Hindlimb muscle (tissue), 1 donor: ENCODE data around the gene HJV. TPM values are rescaled to one million over a fixed set of nuclear protein-coding genes. Genes with fewer than 3 reads are reported as not detected.
A peak's percentile ranks its signal among the peaks of the same experiment; 100 is the strongest.
"Not testable (repeated sequence)": the region's sequence is repeated elsewhere in the genome, so short reads cannot be mapped to it uniquely, and the experiment has no call there.

Source experiments
- DNase-seq: peaks from one replicate; pipeline ENCODE4 v3.0.0-alpha.2; 2013
- polyA plus RNA-seq: library from polyadenylated mRNA; unstranded; fragments of 120-200 nt; gene quantifications from one replicate; pipeline ENCODE4 v1.2.1, GENCODE V29; 2013; ENCODE audit not compliant: insufficient read length

HJV gene
- polyA plus RNA-seq: 243 TPM

GRCh38 chr1:146021622-146022402, at the start of gene HJV:
HJV (minus strand) TSS chr1:146021735; CDS start chr1:146020231, 1,504 bp downstream.
- DNase-seq: no peak

- not testable (repeated sequence) for DNase-seq
These were observed 37.6 kb upstream of the HJV start for GRCh38 chr1:146059148-146059547.

GRCh38 chr1:146051852-146052676, 30.5 kb upstream of the HJV start:
- peak; percentile 75 for DNase-seq

GRCh38 chr1:146051452-146051851, 29.9 kb upstream of the HJV start:
- no peak for DNase-seq

- DNase-seq: not testable (repeated sequence)
These were observed 29.1 kb upstream of the HJV start for GRCh38 chr1:146050652-146050963.

- DNase-seq: not testable (repeated sequence)
These were observed 28.5 kb upstream of the HJV start for GRCh38 chr1:146049866-146050651.

- DNase-seq: no peak
These were observed 27.9 kb upstream of the HJV start for GRCh38 chr1:146049436-146049835.

- not testable (repeated sequence) for DNase-seq
These were observed 27.1 kb upstream of the HJV start for GRCh38 chr1:146048514-146049115.

- no peak for DNase-seq
These were observed 25.1 kb upstream of the HJV start for GRCh38 chr1:146046664-146047063.

GRCh38 chr1:146039844-146040194, 18.3 kb upstream of the HJV start:
- DNase-seq: no peak

GRCh38 chr1:146036965-146037646, 15.6 kb upstream of the HJV start:
- DNase-seq: peak; percentile 88

- DNase-seq: no peak
These were observed 14.9 kb upstream of the HJV start for GRCh38 chr1:146036241-146036964.

GRCh38 chr1:146035048-146035423, 13.5 kb upstream of the HJV start:
- no peak for DNase-seq

- DNase-seq: peak; percentile 29
These were observed 11.2 kb upstream of the HJV start for GRCh38 chr1:146032631-146033219.

GRCh38 chr1:146031476-146031875, 9.9 kb upstream of the HJV start:
- no peak for DNase-seq

- no peak for DNase-seq
These were observed 7.6 kb upstream of the HJV start for GRCh38 chr1:146029117-146029516.

GRCh38 chr1:146026650-146027049, 5.1 kb upstream of the HJV start:
- DNase-seq: not testable (repeated sequence)

GRCh38 chr1:146025787-146026495, 4.4 kb upstream of the HJV start:
- DNase-seq: not testable (repeated sequence)

GRCh38 chr1:146022403-146023127, 1.0 kb upstream of the HJV start:
- DNase-seq: no peak

- no peak for DNase-seq
These were observed 487 bp downstream of the HJV start for GRCh38 chr1:146021050-146021445.
